RWPE1 (cell line): ENCODE results near the gene ADGRD1.

Experiments
- CTCF ChIA-PET: fragments of 350-600 bp; sonication (Branson Sonifier 250); formaldehyde crosslinking; extraction: SDS; loops from one replicate; lab custom pipeline; 2021; lab: Yijun Ruan, JAX
- POLR2A ChIA-PET: fragments of 400-600 bp; formaldehyde crosslinking; extraction: SDS; loops from one replicate; lab custom pipeline; 2020; ENCODE audit warnings: antibody characterized with exemption; ENCODE audit not compliant: low non-redundant PET; lab: Yijun Ruan, JAX
- DNase-seq: peaks from one replicate; pipeline ENCODE4 v3.0.0; 2012; ENCODE audit warnings: low spot score
- H3K27ac ChIP-seq: fragments of 450-650 bp; 2 replicates; pipeline ENCODE4 v1.5.1; 2017
- TF ChIP-seq, protein P1 (sequence below): fragments of 450-650 bp; conservative IDR thresholded peaks from 2 replicates; pipeline ENCODE4 v1.5.1; 2017; ENCODE audit warnings: low read depth, mild to moderate bottlenecking

ADGRD1 gene

DNA sequence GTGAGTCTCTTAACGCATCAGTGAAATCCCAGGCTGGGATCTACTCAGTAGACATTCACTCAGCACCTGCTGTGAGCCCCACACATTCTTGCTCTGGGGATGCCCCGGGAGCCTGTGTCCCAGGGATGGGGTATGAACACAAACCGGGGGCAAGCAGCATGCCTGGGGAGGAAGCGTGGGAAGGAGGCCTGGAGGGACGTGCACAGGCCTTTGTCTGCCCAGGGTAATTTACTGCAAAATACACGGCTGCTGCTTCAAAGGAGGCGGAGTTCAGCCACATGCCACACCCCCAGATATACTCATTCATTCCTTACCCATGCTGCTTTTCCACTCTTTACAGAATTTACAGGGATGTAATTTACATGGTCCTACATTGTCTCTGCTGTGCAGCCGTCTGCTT is 187.8 kb downstream of the ADGRD1 start:
- TF ChIP-seq, protein P1, sequence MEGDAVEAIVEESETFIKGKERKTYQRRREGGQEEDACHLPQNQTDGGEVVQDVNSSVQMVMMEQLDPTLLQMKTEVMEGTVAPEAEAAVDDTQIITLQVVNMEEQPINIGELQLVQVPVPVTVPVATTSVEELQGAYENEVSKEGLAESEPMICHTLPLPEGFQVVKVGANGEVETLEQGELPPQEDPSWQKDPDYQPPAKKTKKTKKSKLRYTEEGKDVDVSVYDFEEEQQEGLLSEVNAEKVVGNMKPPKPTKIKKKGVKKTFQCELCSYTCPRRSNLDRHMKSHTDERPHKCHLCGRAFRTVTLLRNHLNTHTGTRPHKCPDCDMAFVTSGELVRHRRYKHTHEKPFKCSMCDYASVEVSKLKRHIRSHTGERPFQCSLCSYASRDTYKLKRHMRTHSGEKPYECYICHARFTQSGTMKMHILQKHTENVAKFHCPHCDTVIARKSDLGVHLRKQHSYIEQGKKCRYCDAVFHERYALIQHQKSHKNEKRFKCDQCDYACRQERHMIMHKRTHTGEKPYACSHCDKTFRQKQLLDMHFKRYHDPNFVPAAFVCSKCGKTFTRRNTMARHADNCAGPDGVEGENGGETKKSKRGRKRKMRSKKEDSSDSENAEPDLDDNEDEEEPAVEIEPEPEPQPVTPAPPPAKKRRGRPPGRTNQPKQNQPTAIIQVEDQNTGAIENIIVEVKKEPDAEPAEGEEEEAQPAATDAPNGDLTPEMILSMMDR: no peak
- H3K27ac ChIP-seq: no peak overlapping the region
- POLR2A ChIA-PET: no interaction called here
- DNase-seq: no peak
- CTCF ChIA-PET: no interaction called here

DNA sequence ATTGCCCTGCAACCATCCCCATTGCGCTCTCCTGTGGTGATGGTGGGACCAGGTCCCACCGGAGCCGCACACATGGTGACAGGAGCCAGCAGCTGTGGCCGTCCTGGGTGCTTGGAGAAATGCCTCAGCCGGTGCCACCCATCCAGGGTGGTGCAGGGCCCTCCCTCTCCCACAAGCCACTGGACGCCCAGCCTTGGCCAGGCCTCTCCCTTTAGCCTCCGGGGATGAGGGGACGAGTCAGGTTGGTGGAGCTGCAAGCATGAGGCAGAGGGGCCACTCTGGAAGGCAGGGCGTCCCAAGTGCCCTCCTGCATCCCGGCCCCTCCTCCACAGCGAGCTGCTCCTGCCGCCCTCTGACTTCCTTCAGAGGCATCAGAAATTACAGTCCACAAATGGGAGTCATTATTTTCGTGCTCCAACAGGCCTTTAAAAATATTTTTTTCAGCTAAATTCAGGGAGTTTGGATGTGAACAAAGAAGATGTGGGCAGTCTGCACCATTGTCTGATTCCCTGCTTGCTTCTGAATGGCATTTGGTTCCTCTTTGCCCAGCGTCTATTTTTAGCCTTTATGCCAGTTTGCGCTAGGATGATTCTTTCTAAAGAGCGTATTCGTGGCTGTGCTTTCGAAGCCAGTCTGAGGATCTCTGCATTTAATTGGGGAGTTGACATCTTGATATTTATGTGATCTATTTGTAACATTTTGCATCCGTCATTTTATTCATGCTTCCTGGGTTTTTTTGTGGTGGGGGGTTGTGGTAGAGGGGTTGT is 189.4 kb downstream of the ADGRD1 start:
- no peak overlapping the region for H3K27ac ChIP-seq
- CTCF ChIA-PET: no interaction called here
- TF ChIP-seq, protein P1: no peak
- POLR2A ChIA-PET: no interaction called here
- no peak for DNase-seq

DNA sequence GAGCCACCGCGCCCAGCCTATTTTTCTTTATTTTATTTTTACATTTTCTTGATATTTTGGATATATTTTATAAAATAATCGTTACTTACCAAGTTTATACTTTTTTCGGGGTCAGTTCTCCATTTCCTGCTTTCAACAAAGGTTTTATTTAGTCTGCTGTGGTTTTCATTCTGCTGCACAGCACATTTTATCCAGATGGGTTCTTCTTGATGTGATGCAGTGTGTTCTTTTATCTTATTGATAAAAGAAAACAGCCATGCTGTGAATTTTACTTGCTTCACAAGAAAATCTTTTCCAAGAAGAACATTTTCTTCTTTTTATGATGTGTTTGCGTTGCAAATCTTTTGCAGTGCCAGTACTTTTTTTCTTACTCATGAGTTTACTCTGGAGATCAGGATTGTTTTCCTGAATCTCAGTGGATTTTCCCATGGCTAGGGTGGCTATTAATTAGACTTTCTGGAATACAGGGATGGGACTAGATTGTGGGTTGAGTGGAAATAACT is 192.5 kb downstream of the ADGRD1 start:
- ChIA-PET POLR2A (no interaction called here), CTCF (no interaction called here)
- DNase-seq: no peak
- H3K27ac ChIP-seq: no peak overlapping the region
- TF ChIP-seq, protein P1: no peak

DNA sequence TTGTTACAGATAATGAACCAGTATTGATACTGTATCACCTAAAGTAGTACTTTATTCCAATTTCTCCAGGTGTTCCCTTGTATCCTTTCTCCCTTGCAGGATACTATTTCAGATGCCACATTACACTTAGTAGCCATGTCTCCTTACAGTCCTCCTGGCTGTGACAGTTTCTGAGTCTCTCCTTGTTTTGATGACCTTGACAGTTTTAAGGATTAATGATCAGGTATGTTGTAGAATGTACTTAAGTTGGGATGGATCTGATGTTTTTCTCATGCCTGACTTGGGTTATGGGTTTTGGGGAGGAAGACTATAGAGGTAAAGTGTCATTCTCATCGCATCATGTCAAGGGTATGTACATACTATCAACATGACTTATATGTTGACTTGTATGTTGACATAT is 193.6 kb downstream of the ADGRD1 start:
- CTCF ChIA-PET: no interaction called here
- TF ChIP-seq, protein P1: no peak
- no peak overlapping the region for H3K27ac ChIP-seq
- no peak for DNase-seq
- POLR2A ChIA-PET: no interaction called here

DNA sequence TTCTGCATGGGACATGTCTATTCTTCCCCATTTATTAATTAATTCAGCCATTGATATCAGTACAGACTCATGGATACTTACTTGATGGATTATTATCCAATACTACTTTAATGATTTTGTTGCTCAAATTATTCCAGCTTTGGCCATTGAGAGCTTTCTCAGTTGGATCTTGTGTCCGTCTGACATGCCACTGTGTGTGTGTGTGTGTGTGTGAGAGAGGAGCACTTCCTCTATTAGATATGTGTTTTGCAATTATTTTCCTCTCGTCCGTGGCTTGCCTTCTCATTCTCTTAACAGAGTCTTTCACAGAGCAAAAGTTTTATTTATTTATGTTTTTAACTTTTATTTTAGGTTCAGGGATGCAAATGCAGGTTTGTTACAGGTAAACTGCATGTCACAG is 194.2 kb downstream of the ADGRD1 start:
- DNase-seq: no peak
- CTCF ChIA-PET: no interaction called here

DNA sequence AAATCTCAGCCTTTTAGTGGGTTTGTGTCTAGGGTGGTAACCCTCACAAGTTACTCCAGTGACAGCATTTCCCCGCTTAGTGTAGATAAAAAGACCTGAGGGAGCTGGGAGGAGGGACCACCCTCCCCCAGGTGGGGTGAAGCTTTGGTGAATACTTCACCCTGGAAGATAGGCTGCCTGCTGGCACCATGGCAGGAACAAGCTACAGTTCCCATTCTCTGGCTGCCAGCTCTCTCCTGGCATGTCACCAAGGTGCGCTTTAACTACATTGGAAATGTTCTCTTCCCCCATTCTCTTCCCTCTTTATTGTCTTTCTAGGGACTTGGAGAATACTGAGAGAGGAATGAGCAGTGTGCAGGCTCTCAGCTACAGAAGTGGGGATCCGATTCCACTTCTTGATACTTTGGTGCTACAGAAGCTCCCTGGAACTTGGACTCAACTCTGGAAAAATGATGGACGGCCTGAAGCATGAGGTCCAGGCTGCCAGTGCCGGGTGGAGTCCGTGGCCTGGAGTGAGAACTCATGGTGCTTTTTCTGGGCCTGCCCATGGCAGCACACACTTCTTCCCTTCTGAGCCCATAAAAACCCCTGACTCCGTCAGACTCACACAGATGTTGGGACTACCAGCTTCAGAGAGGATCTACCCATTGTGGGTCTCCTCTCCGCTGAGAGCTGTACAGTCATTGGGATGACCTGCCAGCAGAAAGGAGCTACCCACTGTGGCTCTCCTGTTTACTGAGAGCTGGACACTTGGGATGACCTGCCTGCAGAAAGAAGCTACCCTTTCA is 198.0 kb downstream of the ADGRD1 start:
- ChIA-PET POLR2A (no interaction called here), CTCF (interaction anchor here (0.7 to 1.8 kb wide), 3 partner anchors 19 to 106 kb away, joined by 3 to 8 read pairs (median 5); no protein-coding TSS in a partner anchor)
- DNase-seq: no peak
- H3K27ac ChIP-seq: no peak overlapping the region
- TF ChIP-seq, protein P1: no peak

More for the DNA sequence above, 194.2 kb downstream of the ADGRD1 start:
- TF ChIP-seq, protein P1: no peak
- POLR2A ChIA-PET: no interaction called here
- H3K27ac ChIP-seq: no peak overlapping the region
